ENCODE data around the gene THSD7B.

DNA sequence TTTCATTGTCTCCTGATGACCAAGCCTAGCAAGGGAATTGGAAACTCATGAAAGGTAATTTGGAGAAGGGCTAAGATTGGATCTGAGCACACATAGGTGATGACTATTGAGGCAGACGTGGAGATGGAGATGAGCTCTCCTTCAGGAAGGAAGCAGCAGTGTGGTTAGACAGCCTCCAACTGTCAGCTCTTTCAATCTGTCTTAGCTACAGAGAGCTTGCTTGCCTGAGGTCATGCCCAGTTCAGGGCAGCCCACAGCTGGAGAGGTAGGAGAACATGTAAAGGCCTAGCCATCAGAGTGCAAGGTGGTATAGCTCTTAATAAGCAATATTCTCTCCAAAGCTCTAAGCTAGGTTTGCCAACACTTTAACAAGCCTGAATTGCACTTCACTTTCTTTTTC, 79.2 kb downstream of the THSD7B start:
- TF ChIP-seq, protein P1, sequence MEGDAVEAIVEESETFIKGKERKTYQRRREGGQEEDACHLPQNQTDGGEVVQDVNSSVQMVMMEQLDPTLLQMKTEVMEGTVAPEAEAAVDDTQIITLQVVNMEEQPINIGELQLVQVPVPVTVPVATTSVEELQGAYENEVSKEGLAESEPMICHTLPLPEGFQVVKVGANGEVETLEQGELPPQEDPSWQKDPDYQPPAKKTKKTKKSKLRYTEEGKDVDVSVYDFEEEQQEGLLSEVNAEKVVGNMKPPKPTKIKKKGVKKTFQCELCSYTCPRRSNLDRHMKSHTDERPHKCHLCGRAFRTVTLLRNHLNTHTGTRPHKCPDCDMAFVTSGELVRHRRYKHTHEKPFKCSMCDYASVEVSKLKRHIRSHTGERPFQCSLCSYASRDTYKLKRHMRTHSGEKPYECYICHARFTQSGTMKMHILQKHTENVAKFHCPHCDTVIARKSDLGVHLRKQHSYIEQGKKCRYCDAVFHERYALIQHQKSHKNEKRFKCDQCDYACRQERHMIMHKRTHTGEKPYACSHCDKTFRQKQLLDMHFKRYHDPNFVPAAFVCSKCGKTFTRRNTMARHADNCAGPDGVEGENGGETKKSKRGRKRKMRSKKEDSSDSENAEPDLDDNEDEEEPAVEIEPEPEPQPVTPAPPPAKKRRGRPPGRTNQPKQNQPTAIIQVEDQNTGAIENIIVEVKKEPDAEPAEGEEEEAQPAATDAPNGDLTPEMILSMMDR (conservative IDR thresholded peaks at IDR 0.05; ENCODE audit: low read depth in 2 of 2): no peak
- TF ChIP-seq POLR2AphosphoS5 (IDR thresholded peaks at IDR 0.05; ENCODE audit: low read depth) (no peak), EZH2 (IDR thresholded peaks at IDR 0.05; ENCODE audit: low read depth, unreplicated experiment) (no peak), STAT1 (IDR thresholded peaks at IDR 0.05; ENCODE audit: unreplicated experiment) (no peak), EZH2phosphoT487 (IDR thresholded peaks at IDR 0.05; ENCODE audit: unreplicated experiment) (no peak), CREB1 (CRISPR knock-in tag; IDR thresholded peaks at IDR 0.05; ENCODE audit: low read depth) (no peak), ZNF114 (CRISPR knock-in tag; IDR thresholded peaks at IDR 0.05) (no peak), JUNB (IDR thresholded peaks at IDR 0.05; ENCODE audit: unreplicated experiment) (no peak)
- TF ChIP-seq, protein P2, sequence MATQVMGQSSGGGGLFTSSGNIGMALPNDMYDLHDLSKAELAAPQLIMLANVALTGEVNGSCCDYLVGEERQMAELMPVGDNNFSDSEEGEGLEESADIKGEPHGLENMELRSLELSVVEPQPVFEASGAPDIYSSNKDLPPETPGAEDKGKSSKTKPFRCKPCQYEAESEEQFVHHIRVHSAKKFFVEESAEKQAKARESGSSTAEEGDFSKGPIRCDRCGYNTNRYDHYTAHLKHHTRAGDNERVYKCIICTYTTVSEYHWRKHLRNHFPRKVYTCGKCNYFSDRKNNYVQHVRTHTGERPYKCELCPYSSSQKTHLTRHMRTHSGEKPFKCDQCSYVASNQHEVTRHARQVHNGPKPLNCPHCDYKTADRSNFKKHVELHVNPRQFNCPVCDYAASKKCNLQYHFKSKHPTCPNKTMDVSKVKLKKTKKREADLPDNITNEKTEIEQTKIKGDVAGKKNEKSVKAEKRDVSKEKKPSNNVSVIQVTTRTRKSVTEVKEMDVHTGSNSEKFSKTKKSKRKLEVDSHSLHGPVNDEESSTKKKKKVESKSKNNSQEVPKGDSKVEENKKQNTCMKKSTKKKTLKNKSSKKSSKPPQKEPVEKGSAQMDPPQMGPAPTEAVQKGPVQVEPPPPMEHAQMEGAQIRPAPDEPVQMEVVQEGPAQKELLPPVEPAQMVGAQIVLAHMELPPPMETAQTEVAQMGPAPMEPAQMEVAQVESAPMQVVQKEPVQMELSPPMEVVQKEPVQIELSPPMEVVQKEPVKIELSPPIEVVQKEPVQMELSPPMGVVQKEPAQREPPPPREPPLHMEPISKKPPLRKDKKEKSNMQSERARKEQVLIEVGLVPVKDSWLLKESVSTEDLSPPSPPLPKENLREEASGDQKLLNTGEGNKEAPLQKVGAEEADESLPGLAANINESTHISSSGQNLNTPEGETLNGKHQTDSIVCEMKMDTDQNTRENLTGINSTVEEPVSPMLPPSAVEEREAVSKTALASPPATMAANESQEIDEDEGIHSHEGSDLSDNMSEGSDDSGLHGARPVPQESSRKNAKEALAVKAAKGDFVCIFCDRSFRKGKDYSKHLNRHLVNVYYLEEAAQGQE (IDR thresholded peaks at IDR 0.05; ENCODE audit: unreplicated experiment): no peak
- TF ChIP-seq, protein P3, sequence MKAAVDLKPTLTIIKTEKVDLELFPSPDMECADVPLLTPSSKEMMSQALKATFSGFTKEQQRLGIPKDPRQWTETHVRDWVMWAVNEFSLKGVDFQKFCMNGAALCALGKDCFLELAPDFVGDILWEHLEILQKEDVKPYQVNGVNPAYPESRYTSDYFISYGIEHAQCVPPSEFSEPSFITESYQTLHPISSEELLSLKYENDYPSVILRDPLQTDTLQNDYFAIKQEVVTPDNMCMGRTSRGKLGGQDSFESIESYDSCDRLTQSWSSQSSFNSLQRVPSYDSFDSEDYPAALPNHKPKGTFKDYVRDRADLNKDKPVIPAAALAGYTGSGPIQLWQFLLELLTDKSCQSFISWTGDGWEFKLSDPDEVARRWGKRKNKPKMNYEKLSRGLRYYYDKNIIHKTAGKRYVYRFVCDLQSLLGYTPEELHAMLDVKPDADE (IDR thresholded peaks at IDR 0.05): no peak
